NCI-H1417 (cell line): ENCODE data around the gene MYL3.

ENCODE experiments used
- DNase-seq, 3 experiments: peaks; one replicate each; lab custom pipeline; 2025; lab: John Stamatoyannopoulos, UW

MYL3 gene

DNA sequence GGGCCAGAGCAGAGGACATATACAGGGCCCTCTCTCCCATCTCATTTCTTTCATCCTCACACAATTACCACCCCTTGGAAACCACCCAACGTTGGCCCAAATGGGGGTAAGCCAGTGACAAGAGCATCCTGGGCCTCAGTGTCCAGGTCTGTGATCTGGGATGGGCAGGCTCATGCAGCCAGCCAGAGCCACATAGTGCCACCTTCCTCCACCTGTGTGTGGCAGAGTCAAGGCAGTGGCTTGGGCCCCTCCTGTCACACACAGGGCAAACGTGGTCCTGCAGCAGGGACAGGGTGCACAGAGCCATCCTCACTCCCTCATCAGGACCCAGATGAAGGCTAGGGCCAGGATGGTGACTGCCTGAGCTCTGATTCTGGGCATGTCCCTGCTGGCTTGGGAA is 2.3 kb upstream of the MYL3 start:
- no peak for DNase-seq

GRCh38 chr3:46865031-46865507 is 1.8 kb upstream of the MYL3 start:
- no peak for DNase-seq

DNA sequence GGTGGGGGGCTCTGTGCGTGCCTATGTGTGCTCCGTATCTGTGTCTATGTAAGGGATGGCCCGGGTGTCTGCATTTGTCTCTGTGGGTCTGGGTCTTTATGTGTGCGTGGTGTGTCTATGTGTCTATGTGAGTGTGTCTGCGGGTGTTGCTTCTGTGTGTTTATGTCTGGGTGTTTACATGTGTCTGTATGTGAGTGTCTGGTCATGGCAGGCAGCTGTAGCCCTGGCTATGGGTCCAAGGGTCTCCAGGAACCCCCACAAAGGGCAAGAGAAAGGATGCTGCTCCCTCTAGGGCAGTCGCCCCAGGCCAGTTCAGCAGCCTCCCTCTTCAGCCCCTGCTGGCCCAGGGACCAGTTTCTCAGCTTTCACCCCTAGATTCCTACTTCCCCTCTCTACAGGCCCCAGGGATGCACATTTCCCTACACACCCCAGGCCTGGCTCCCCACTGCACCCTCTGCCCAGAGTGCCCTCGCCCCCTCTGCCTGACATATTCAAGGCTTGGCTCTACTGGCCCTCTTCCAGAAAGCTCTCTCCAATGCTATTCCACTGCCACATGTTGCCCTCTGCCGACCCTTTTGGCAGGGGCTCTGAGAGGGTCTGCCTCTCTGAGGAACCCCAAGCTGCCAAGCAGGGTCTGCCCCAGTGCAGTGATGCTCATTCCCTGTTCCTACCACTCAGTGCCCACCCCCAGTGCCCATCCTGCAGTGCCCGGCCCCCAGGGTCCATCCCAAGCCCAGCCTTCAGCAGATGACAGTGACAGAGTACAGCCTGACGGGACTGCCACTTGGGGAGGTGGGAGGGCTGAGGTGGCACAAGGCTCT is 1.0 kb upstream of the MYL3 start:
- peak in 1 of 3 experiments; percentile 1 for DNase-seq

GRCh38 chr3:46862369-46863025 is 747 bp downstream of the MYL3 start:
- DNase-seq: no peak

- DNase-seq: no peak
These were observed 1.5 kb downstream of the MYL3 start for GRCh38 chr3:46861605-46862368.

- DNase-seq: no peak
These were observed 2.2 kb downstream of the MYL3 start for GRCh38 chr3:46860810-46861604.

- DNase-seq: peak in 1 of 3 experiments; percentile 1
These were observed 3.0 kb downstream of the MYL3 start for GRCh38 chr3:46860017-46860809.

DNA sequence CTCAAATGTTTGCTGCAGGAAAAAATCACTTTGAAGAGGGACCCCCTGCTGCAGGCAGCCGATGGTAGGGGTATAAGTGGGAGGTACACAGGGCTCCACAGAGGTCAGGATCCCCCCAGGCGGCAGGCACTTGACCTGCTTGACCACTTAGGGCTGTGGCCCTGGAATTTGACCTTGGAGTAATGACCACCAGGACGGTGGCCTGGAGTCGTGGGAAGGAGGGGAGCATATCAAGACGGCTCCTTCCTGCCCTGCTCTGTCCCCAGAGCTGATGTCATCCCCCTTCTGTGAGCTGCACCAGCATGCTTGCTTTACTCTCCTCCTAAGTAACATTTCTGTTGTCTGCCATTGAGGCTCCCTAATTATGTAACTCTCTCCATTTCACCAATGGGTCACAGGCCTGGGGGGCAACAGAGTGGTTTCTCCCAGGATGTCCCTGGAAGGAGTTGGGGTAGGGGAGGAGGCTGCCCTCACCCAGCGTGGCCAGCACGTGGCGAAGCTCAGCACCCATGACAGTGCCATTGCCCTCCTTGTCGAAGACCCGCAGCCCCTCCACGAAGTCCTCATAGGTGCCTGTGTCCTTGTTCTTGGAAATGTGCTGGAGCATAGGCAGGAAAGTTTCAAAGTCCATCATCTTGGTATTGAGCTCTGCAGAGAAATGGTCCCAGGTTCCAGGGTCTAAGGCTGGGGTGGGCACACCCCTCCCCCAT is 4.1 kb downstream of the MYL3 start:
- peak in 1 of 3 experiments; percentile 3 for DNase-seq

DNA sequence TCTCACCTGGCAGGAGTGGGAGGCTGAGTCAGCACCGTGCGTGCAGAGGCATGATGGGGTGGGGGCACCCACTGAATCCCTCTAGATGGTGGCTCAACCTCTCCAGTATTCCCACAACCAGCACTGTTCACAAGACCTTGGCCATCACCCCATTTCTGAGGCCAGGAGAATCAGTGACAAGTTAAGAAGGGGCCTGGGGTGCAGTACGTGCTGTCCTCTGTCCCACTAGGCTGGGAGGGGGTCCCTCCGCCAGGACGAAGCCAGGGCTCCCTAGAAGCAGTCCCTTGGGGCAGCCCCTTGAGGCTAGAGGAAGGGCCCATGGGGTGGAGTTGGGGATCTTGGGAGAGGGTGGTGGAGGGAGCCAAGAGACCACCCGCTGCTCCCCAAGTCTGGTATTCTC is 4.8 kb downstream of the MYL3 start:
- no peak for DNase-seq

DNA sequence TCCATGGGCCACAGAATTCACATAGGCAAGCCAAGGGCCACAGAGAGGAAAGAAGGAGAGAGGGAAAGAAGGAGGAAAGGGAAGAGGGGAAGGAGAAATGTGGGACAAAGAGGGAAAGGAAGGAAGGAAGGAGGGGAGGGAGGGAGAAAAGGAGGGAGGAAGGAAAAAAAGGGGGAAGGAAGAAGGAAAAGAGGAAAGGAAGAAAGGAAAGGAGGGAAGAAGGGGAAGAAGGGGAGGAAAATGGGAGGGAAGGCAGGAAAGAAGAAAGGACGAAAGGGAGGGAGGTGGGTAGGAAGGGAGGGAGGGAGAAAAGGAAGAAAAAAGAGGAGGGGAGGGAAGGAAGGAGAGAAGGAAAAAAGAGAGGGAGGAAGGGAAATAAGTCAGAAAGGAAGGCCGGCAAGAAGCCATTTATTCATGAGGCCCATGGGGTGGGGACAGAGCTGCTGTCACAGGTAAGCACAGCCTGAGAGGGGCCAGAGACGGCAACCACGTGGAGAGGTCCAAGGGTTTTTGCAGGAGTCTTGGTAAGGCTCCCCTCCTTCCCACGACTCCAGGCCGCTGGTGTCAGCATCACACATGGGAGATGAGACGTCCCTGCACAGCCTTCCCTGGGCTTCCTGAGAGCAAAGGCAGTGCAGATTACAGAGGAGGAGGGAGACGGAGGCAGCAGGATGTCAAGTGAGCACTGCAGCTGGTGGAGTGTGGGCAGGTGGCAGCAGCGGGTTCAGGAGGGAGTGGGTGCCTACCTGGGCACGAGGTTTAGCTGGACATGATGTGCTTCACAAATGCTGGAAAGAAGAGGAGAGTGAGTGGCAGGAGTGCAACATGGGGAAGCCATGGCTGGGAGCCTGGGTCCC is 5.5 kb downstream of the MYL3 start:
- peak in 2 of 3 experiments; percentile 1 to 26 for DNase-seq

GRCh38 chr3:46856576-46857471 is 6.4 kb downstream of the MYL3 start:
- no peak for DNase-seq

GRCh38 chr3:46854555-46854991 is 8.7 kb downstream of the MYL3 start:
- no peak for DNase-seq

DNA sequence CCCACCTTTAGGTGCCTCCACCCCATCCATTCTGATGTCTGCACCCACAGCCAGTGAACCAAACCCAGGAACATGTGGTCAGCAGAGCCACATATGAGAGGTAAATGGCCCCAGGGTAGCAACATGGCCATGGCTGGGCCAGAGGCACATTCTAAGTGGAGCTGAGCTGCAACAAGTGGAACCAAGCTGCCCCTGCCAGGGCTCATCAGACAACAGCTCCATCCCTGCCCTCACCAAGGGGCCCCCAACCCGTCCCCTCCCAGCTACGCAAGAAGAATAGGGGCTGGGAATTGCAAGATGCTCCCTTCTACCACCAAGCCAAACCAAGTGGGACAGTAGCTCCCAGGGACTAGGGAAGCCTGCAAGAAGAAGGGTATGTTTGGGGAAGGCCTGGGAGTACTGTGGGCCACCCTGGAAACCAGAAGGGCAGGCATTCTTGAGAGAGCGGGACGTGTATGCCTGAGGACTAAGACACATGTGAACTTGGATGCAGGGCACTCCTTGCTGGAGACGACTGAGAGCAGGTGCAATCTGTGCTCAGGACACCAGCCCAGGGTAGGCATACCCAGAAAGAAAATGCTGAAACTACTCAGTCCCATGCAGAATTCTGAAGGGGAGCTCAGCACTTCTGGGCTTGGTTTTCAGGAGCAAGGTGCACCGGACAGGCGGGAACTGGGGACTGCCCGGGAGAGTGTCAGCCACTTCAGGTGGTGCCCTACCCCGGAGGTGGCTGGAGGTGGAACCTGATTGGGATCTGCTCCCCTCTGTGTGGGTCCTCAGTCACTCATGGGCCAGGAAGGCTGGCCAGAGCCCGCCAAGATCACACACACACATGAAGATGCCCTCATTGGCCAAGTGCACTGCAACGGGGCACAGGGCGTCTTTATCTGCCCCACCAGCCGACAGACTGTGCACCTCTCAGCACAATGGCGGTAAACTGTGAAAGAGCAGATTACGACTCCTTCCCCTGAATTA is 9.5 kb downstream of the MYL3 start:
- no peak for DNase-seq

DNA sequence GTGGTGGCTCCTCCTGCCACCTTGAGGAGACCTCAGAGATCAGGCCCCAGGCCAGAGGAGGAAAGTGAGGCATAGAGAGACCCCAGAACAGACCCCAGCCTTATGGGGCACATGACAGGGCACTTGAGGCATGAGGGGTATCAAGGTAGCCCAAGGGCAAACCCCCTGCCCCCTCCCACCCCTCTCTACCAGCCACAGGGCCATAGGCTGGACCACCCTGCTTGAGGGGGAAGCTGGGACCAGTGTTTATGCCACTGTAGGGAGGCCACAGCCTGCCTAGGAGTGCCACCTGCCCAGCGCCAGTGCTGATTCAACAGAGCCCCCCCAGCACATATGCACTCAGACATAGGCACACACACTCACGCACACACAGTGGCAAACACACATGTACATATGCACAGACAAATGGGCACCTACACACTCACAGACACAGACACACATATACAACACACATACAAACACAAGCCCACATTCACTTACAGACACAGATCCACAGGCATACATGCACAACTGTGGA is 10.3 kb downstream of the MYL3 start:
- DNase-seq: no peak

GRCh38 chr3:46852334-46852720 is 10.9 kb downstream of the MYL3 start:
- DNase-seq: no peak
